COLO668 (cell line): ENCODE results near the gene HORMAD2.
A peak's percentile ranks its signal among the peaks of the same experiment; 100 is the strongest.
"Not testable (repeated sequence)": the region's sequence is repeated elsewhere in the genome, so short reads cannot be mapped to it uniquely, and the experiment has no call there.

Experiments
- DNase-seq: peaks from one replicate; lab custom pipeline; 2025; ENCODE audit not compliant: unreplicated experiment; lab: John Stamatoyannopoulos, UW

The HORMAD2 gene

DNA sequence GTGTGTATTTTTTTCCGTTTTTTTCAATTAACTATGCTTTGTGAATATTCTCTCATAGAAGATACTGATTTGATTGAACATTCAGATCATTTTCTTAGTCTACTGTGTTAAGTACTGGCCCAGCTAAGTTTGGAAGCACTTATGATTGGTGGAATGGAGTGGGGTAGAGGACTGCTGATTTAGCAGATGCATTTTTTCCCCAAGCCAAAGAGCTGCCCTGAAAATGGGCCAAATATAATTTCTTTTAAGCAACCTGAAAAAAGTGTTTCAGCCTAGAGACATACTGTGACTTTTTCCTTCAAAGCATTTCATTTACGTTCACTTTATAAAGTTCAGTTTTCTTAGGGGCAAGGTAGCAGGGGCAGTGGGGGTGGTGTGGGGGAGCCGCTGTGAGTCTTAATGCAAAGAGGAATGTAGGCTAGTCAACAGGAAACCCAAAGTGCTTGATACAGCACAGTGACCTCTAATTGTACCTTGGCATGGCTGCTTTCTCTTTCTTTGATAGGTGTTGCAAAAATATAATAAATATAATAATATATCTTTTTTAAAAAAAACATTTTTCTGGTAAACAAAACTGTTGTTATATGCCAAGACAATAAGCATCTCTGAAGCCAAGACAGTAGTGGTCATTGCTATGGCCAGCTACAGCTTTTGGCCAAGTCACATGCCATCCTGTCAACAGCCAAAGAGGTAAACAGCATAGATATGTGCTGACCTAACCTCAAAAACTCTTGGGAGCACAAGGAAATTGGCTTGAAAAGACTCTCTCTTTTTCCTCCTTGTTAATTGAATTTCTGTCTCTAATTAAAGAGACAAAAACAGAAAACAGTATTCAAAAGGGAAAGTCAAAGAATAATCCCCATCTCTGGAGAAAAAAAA is 107.5 kb downstream of the HORMAD2 start:
- DNase-seq, result no peak

DNA sequence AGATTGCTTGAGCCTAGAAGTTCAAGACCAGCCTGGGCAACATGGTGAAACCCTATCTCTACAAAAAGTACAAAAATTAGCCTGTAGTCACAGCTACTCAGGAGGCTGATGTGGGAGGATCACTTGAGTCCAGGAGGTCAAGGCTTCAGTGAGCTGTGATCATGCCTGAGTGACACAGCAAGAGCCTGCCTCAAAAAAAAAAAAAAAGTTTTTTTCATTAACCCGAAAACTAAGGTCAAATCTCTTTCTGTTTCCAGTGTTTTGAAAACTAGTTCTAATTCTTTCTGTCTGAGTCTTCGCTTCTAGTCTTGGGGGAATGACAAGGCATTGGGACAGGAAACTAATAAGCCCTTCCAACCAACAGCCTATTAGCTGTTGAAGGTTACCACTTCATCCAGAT is 108.6 kb downstream of the HORMAD2 start:
- DNase-seq, result no peak

GRCh38 chr22:30190574-30190973 is 110.3 kb downstream of the HORMAD2 start:
- no peak for DNase-seq

GRCh38 chr22:30191040-30191701 is 110.9 kb downstream of the HORMAD2 start:
- no peak for DNase-seq

DNA sequence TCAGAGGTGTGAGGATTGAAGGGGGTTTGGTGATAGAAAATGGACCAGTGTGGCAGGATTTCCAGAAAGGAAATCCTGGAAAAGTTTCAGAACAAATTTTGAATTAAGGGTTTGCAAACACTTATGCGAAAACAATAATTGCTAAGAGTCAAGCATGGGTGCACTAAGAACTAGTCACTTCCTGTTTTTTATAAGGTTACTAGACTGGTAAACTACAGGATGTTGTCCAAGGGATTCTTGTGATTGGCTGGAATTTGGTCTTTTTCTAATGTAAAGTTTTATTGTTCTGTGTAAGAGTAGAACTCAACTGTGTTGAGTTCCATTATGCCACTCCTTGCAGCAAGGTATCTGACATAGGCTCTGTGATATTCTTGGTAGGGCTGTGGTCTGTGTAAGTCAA is 112.2 kb downstream of the HORMAD2 start:
- DNase-seq, result no peak

DNA sequence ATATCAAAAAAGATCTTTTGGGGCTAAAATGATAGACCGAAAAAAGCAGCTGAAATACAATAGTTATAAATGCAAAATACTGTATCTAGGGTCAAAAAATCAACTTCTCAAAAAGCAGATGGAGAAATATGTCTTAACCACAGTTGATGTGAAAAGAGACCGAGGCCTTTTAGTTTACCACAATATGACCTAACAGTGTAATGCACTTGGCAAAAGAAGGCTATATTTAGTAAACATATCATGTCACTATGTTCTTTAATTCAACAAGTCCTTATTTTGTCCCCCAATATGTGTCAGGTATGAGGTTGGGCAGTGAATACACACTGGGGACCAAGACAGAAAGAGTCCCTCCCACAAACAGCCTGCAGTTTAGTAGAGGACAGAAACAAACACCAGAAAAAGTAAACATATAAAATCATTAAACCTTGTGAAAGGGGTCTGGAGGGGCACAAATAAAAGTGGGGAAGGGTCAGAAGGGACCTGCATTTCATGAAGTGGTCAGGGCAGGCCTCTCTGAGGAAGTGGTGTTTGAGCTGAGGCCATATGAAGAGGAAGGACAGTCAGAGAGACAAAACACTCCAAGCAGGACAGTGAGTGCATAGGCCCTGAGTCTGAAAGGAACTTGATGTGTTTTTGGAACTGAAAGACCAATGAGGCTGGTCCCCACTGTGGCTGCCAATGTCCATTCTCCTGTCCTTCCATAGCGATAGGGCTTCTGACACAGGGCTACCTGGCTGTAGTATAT is 112.9 kb downstream of the HORMAD2 start:
- no peak for DNase-seq

DNA sequence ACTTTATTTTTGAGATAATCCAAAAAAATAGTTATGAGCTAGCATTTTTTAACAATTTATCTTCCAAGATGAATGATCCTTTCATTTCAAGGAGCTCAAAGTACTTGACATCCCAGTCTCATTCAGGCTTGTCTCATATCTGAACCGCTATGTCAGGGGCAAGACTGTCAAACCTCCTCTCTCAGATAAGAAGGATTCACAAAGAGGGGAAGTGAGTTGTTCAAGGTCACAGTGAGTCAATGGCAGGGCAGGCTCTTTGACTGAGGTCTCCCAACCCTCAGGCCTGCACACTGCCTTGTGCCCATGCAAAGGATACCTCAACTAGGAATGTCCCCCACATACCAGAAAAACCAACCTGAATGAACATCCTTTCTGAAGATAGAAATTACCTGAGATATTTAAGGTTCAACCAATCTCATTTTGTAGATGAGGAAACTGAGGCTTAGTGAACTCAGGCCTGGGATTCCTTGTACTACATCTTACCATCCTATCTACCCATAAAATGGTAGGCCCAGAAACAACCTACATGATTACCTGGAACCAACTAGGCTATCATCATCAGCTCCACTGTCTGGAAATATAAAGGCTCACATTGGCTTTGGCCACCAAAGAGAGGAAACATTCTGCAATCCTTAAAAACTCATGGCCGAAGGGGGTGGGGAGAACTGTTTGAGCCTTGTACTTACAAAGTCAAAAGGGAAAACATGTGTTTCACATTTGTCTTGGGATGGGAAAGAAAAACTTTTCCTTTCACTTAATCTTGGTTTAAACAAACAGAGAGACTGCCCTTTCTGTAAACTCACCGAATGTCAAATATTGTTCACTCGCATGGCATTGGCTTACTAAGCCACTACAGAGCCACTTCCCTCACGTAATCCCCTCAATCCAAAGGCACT is 115.2 kb downstream of the HORMAD2 start:
- no peak for DNase-seq

GRCh38 chr22:30196141-30196879 is 116.0 kb downstream of the HORMAD2 start:
- peak; percentile 87 for DNase-seq

DNA sequence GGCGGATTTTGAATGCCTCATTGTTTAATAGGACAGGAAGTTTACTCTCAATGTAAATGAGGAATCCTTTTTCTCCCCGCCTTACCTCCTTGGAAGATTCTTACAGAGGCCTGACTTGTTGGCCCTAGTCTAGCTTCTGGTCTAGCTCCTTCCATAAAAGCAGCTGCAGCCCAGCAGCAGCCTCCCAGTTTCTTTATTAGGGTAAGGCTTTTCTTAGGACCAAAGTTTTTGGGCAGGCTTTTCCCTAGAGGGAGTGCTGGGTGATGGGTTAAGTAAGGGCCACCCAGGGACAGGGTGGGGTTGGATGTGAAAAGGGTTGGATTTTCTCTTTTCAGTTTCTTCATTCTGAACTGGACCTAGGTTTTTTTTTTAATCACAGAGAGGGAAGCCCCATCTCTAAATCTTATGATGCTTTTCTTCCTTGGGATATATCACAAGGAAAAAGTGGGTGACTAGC is 116.6 kb downstream of the HORMAD2 start:
- no peak for DNase-seq

GRCh38 chr22:30197389-30197788 is 117.1 kb downstream of the HORMAD2 start:
- no peak for DNase-seq

DNA sequence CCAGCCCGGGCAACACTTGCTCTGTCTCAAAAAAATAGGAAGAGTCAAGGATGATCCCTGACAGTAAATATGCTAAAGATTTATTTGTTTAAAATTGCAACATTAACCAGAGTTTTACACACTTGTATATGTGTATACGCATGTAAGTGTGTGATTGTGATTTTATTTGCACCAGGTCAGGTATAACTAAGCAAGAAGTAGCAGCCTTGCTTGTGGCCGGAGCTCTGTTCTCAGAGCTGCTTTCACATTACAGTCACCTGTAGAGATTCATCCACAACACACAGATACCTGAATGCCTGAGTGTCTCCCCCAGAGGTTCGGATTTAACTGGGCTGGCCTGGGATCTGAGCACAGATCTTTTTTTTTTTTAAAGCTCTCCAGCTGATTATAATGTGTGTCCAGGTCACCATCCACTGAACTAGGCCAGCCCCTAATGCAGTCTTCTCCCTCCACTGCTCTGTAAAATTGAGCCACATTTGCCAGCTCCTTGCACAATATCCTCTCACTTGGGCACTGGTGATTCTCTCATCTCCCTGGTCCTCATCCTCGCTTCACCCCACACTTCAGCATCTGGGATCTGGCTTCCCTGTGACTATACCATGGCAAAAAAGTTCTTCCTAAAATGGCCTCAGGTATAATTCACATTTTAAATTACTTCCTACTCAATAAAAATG is 118.0 kb downstream of the HORMAD2 start:
- no peak for DNase-seq

DNA sequence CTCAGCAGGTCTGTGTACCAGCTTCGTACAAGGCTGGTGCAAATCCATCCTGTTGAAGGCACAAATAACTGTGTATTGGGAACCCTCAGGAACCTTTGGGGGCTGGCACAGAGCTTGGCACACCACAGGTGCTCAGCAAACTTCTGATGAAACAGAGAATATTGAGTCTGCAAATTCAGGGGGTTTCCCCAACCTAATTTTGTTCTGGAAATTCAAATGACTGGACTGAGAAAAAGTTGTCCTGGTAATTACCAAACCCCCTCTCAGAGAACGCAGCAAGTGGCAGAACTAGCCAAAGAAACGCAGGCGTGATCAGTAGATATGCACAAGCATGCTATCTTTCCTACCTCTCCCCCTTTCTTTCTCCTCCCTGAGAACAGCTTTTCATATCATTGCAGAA is 118.7 kb downstream of the HORMAD2 start:
- no peak for DNase-seq

DNA sequence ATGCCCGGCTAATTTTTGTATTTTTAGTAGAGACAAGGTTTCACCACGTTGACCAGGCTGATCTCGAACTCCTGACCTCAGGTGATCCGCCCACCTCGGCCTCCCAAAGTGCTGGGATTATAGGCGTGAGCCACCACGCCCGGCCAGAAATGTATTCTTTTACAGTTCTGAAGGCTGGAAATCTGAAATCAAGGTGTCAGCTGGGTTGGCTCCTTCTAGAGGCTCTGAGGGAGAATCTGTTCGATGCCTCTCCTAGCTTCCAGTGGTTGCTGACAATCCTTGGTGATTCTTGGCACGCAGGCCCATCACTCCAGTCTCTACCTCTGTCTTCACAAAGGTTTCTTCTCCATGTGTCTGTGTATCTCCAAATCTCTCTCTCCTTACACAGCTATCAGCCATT is 120.6 kb downstream of the HORMAD2 start:
- not testable (repeated sequence) for DNase-seq

GRCh38 chr22:30201945-30202344 is 121.7 kb downstream of the HORMAD2 start:
- no peak for DNase-seq

DNA sequence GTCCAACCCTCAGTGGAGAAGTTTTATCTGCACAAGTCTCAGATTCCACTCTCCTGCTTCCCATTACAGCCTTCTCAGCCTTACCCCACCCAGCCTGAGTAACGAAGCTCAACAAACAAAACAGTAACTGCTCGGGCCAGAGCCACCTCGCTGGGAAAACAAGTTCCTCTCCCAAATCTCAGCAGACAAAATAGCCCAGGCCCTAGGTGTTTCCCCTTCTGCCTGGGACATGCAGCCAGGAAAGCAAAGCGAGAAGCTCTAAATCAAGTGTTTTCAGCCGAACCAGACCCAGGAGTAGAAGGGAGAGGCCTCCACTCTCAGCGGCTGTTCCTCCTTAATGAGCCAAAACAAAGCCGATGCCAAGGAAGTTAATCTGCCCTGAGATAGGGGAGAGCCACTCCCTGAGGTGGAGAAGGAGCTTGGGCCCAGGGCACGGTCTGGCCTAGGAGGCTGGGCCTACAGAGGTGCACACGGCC is 122.3 kb downstream of the HORMAD2 start:
- DNase-seq, result no peak

DNA sequence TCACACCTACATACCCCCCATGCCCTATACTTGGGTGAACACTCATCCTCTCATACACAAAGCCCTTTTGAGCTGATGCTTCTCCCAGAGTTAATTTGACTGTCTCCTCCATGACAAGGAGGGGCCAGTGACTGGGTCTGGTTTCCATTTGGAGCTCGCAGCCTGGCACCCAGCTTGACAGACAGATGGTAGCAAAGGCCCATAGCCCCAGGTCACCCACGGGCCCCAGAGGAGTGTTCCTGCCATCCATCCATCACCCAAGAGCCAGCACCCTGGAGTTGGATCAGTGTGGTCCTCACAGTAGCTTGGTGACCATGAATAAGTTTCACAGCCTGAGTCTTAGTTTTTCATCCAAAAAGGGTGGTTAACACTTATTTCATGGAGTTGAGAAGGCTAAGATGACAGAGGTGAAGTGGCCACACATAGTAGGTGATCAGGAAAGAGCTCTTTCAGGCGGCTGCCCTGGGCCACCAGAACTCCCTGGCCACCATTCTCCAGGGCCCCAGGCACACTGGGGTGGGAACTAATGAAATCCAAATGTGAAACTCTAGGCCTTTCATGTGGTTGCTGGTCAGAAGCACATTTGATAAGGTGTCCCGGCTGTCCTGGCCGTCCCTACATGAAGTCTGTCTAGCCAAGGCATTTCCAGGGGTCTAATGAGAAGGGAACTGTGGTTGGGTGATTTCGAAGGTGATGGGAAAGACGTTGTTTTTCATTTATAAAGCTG is 123.9 kb downstream of the HORMAD2 start:
- DNase-seq, result no peak

DNA sequence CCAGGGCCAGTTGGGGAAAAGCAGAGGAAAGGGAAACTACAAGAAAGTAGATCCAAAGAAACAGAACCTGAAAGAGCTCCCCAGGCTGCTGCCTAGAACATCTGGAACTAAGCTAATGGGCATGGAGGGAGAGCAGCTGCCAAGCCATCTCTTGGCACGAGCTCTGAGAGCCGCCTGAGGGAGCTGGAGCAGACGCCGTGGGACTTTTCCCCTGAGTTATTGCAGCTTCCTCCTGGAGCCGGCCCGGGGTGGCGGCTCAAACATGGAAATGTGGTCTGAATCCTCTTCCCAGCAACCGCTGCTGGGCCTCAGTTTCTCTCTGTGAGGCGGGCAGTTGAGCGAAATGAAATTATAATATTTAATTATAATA is 124.5 kb downstream of the HORMAD2 start:
- DNase-seq, result no peak

DNA sequence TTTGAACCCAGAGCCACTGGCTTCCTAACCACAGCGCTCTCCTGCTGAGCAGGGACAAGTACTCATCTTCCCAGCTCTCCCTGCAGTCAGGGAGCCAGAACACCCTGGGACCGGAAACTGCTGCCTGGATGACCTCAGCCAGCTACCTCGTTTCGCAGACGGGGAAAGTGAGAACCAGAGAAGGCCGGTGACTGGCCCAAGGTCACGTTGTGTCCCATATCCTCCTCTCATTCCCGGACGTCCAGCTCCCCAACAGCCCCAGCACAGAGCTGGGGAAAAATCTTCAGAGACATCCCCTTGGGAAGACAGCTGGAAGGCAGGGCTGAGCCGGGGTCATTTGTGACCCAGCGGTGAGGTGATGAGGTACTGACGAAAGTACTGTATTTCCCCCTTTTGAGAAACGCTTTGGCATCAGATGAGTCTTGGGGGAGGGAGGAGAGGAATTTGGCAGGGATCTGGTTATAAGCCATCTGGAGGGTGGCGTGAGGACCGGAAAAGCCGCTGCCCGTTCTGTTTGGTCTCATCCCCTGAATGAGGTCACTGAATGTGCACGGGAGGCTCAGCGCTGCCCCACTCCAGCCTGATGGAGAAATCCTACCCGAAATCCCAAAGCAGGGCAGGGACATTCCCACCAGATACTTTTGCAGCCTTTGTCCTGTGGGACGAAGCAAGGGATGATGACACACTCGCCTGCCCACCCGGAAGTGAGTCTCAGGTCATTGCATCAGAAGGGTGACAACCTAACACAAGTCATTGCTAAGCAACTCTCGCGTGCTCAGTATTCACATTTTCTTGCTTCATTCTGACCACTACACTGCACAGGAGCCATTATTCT is 125.2 kb downstream of the HORMAD2 start:
- no peak for DNase-seq
